ENCODE results near the gene FBXW12. TPM values are rescaled to one million over a fixed set of nuclear protein-coding genes. Genes with fewer than 3 reads are reported as not detected.

Gene FBXW12
- total RNA-seq, 1 experiment from 2014 or later, result 0.74 TPM

DNA sequence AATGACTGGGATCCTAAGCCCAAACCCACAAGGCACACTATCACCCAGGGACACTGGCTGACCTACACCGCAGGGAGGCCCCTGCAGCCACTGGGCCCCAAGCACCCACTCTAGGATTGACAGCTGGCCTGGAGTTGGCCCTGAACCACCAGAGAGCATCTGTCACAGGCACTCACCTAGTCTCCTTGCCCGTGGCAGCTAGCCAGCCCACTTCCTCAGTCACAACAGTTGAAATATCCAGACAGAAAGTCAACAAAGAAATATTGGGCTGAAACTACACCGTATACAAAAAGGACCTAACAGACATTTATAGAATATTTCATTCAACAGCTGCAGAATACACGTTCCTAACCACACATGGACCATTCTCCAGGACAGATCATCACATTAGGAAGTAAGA lies 33.4 kb upstream of the FBXW12 start:
- Histone ChIP-seq H3K79me1 (ENCODE audit: insufficient read depth, low read depth, low read length, poor library complexity, severe bottlenecking) (no peaks in the 10 kb centered on the region), H3K4me2 (ENCODE audit: insufficient read depth, insufficient read length, low read length) (no peak overlapping the region), H3K9me3 (ENCODE audit: control insufficient read depth, low read depth, low read length) (no peaks in the 10 kb centered on the region), H3K9ac (ENCODE audit: extremely low read depth, insufficient read length, low read length) (no peak overlapping the region), H2BK20ac (ENCODE audit: low read depth, low read length, poor library complexity, severe bottlenecking) (no peak overlapping the region), H2BK120ac (ENCODE audit: low read depth, low read length, poor library complexity, severe bottlenecking) (no peak overlapping the region), H2BK12ac (ENCODE audit: insufficient read length, low read depth, low read length) (no peak overlapping the region), H2AK5ac (ENCODE audit: insufficient read length, low read length) (no peak overlapping the region), H3K14ac (ENCODE audit: insufficient read depth, low read length) (no peak overlapping the region), H3K56ac (ENCODE audit: insufficient read length, low read depth, low read length) (no peak overlapping the region), H3K79me2 (ENCODE audit: insufficient read depth, low read length) (no peaks in the 10 kb centered on the region), H3K23me2 (ENCODE audit: insufficient read length, low read depth, low read length, poor library complexity, severe bottlenecking) (no peaks in the 10 kb centered on the region), H4K8ac (replicated peaks; ENCODE audit: insufficient read length, low read depth, low read length) (no peak overlapping the region), H3K18ac (ENCODE audit: insufficient read length, low read depth, low read length) (no peak overlapping the region), H3K23ac (ENCODE audit: insufficient read length, low read depth, low read length) (no peak overlapping the region), H3T11ph (ENCODE audit: low read length) (no peak overlapping the region), H3K27me3 (ENCODE audit: insufficient read depth, low read length) (no peaks in the 10 kb centered on the region), H4K91ac (ENCODE audit: insufficient read length, low read depth, low read length) (no peak overlapping the region), H2BK5ac (ENCODE audit: insufficient read length, low read length) (no peak overlapping the region), H3K4me1 (ENCODE audit: insufficient read depth, low read length) (no peaks in the 10 kb centered on the region), H2BK15ac (ENCODE audit: low read depth, low read length) (no peak overlapping the region), H3K4ac (ENCODE audit: low read depth, low read length) (no peak overlapping the region), H4K5ac (ENCODE audit: insufficient read length, low read depth, low read length) (no peak overlapping the region), H3K27ac (ENCODE audit: insufficient read length, low read depth, low read length) (no peak overlapping the region), H2AFZ (ENCODE audit: low read length) (no peak overlapping the region), H4K20me1 (ENCODE audit: control insufficient read depth, insufficient read depth, insufficient read length) (no peaks in the 10 kb centered on the region)
- TF ChIP-seq, protein P1, sequence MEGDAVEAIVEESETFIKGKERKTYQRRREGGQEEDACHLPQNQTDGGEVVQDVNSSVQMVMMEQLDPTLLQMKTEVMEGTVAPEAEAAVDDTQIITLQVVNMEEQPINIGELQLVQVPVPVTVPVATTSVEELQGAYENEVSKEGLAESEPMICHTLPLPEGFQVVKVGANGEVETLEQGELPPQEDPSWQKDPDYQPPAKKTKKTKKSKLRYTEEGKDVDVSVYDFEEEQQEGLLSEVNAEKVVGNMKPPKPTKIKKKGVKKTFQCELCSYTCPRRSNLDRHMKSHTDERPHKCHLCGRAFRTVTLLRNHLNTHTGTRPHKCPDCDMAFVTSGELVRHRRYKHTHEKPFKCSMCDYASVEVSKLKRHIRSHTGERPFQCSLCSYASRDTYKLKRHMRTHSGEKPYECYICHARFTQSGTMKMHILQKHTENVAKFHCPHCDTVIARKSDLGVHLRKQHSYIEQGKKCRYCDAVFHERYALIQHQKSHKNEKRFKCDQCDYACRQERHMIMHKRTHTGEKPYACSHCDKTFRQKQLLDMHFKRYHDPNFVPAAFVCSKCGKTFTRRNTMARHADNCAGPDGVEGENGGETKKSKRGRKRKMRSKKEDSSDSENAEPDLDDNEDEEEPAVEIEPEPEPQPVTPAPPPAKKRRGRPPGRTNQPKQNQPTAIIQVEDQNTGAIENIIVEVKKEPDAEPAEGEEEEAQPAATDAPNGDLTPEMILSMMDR (conservative IDR thresholded peaks at IDR 0.05), result no peak
- peaks cover 0 to 2% of the 10 kb centered on the region in 2 experiments; a peak in 1 of 4 replicates for H3K4me1 Mint-ChIP-seq
- H3K27ac Mint-ChIP-seq, result no peak overlapping the region
- H3K36me3 Mint-ChIP-seq (ENCODE audit: insufficient read depth in 1 of 3, low read depth in 3 of 3), result no peaks in the 10 kb centered on the region
- no peaks in the 10 kb centered on the region for H3K9me3 Mint-ChIP-seq
- no peak overlapping the region for H3K4me3 Mint-ChIP-seq
- no CpG with 5 or more reads among the region's 4 CpGs for WGBS (ENCODE audit: extremely low coverage, insufficient read length, low lambda C conversion rate)
- peaks cover 2% of the 10 kb centered on the region; the same call in 1 of the 2 replicates for H3K27me3 Mint-ChIP-seq (ENCODE audit: low read depth)
- no peak for DNase-seq
